ENCODE data around the gene NOVA1.

Gene NOVA1

DNA sequence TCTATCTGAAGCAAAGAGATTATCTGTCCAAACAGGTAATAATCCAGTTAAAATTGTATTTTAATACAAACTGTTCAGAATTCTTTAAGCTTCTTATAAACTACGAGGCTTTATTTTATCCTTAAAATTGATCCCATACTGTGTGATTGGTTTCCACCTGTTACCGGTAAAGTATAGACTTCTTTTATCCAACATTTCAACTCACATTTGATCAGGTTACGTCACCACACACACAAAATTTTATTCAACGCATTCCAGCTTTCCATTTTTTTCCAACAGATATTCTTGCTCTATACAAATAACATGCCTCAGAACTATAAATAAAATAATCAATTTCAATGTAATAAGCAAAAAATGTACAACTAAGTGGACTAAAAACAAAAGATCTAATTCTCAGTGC, 4.5 kb downstream of the NOVA1 start:
- DNase-seq: no peak

DNA sequence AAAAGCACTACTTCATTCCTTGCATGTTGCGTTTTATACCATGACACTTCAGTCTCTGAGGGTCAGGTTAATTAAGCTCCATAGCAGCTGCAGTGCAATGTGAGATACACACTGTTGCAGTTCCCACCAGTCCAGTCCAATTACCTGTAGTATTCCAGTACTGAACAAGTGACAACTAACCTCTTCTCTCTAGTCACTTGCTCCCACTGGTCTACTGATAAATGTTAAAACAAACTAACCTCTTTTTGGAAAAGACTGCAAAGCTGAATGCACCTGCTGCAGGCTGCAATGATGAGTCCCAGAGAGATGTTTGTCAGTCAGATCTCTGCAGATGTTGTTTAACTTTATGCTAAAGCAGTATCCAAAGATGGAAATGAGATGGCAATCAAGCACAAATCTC, 7.9 kb downstream of the NOVA1 start:
- DNase-seq: peak in 1 of 2 experiments; percentile 17

DNA sequence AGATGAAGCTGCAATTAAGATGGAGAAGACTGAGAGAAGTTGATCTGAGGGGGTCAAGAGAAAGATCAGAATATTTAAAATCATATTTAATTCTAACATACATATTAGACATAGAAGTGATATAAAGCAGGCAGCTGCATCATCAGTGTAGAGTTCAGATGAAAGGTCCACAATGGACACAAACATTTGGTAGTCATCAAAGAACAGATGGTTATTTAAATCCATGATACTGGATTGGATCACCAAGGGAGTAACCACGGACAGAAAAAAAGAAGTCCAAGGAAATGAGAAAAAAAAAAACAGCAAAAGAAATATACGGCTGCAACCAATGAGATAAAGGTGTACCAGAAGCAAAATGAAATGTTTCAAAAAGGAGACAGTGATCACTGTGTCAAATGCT, 20.1 kb downstream of the NOVA1 start:
- no peak for DNase-seq

DNA sequence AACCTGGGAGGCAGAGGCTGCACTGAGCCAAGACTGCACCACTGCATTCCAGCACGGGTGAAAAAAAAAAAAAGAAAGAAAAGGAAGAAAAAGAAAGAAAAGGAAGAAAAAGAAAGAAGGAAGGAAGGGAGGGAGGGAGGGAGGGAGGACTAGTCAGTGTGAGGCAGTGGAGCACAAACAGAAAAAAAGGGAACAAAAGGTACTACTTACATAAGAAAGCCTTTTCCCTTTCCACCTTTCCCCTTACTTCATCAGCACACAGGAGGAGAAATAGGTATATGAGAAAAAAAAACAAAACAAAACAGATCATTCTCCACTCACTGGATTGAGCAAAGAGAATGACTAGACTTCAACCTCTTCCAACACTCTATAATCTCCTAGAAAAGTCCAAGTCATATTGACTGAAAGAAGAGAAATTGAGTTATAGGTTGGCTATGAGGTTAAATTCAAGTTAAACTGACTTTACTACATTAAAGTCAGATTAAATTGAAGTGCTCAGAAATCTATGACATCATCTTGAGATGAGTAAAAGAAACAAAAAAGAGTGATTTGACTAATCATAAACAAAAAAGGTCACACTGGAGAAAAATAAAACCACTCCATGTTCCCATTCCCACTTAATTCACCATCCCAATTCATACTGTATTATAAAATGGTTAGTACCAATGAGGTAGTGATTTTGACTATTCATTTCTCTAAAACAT, 43.6 kb downstream of the NOVA1 start:
- no peak for DNase-seq

DNA sequence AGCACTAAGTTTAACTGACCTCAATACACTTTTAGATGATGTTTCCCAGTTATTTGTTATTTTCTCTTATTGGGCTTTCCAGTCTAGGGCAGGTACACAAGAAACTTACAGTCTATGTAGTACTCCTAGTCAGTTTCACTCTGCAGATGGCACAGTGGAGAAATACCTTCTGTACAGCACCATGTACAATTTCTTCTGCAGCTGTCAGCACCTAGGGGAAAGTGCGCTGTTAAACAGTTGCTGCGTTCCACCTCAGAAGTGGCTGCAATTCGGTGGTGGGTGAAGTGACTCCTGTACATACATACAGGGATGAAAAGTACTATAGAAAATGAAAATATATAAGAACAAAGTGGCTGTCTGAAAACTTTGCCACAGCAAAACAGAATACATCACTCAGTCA, 48.3 kb downstream of the NOVA1 start:
- no peak for DNase-seq

DNA sequence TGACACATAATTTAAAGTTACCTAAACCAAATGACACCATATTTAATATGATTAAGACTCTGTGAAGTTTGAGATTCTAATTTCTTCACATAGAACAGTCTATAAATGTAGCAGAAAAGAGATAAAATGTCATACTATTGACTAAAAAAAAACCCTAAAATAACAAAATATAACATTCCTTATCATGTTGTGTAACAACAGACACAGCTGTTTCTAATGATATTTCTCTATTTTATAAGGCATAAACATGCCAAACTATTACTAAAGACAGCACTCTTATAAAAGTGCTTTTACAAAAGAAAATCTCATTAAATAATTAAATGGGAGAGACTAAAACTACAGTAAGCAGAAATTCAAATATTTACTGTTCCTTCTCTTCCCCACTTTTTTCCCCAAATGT, 49.4 kb downstream of the NOVA1 start:
- DNase-seq: no peak

DNA sequence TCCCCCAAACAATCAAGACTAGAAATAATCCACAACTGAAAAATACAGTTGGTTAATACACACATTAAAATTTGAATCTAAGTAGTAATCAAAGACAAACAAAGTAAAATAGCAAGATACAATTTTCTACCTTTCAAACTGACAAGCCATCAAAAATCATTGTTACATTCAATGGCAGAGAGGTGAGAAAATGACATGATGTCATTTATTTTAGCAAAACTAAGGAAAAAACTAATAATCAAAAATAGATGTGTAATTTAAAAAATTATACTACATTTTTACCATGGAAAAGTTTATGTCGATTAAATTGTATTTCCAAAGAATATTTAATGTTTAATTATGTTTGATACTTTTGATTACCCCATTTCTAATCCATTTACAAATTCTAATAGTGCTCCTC, 59.7 kb downstream of the NOVA1 start:
- no peak for DNase-seq

DNA sequence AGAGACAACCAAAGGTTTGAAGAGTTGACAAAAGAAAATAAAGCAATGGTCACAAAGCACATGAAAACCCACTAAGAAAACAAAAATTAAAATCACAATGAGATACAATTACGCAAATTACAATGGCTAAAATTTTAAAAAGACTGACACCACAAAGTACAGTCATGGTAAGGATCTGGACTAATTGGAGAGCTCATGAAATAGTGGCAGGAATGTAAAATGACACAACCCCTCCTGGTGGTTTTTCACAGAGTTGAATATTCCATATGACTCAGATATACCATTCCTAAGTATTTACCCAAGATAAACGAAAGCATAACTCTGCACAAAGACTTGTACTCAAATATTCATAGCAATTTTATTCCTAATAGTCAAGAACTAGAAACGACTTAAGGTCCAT, 65.9 kb downstream of the NOVA1 start:
- DNase-seq: no peak

DNA sequence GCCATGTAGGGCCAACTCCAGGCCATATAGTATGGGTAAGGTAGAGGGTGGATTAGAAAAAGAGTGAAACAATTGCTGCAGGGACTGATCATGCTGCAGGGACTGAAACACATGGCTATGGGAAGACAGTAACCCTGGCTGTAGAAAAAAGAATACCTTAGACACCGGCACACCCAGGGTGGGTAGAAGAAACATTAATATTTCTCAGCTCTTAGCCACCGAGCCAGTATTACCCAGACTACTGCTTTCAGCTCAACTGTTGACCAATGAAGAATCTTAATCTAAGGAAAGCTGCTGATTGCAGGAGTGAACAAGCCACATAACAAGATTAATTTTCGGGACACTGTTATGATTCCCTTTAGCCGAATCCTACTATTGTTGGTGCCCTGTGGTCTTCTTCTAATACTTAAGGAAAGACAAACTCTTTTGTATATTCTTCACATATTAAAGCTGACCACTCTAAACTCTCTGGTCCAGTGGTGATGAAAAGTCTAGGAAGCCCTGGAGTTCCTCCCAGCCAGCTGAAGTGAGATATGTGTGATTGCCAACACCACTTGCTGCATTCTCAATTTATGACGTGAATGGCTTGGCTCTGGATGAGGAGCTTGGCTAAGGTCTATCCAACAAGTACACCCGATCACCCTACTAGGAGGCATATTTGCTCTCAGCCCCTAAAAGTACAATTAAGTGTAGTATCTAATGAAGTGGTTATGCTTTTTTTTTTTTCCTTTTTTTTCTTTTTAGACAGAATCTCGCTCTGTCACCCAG, 69.2 kb downstream of the NOVA1 start:
- no peak for DNase-seq

DNA sequence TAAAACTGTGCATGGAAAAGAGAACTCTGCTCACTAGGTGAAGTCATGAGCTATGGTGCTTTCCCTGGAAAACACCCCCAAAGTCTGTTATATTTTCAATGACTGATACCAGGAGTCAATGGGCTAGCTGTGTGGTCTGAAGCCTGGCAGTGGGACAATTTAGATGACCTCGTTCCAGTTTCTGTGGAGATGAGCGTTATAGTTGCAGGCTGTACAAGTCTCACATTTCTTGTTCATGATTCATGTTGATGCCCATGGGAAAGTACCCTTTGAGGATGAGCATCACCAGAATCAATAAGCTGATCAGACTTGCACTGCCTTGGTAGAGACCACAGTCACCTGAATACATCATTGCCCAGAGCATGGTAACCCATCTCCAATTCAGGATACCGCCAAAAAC, 70.7 kb downstream of the NOVA1 start:
- DNase-seq: no peak

DNA sequence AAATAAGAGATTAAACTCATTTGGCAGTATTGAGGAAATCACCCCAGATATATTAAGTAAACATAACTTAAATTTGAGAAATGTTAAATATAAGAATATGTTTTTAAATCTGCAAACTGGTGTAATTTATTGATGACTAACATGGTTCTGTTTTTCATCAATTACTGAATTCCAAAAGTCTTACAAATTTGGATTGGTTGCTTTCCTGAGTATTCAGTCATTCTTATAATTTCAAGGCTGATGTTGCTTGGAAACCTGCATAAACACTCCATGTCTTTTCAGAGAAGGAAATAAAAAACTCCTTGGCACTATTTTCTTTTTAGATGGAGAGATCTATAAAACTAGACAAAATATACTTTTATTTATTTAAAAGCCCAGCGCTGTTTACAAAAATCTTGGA, 71.7 kb downstream of the NOVA1 start:
- no peak for DNase-seq

DNA sequence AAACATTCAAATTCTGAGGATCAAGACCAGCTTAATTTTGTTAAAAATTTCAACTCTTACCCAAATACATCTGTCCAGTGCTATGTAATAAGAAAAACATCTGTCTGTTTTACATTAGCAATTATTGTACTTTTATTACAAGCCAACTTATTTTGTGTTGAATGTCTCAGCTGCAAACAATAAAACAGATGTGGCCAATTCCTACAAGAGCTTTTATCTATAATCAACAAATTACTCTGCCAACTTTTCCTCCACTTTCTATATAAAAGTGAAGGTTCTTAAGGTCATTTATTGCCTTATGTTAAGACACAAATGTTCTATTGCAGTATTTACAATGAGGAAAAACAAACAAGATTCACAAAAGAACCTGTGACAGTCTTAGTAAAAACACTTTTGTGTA, 72.7 kb downstream of the NOVA1 start:
- no peak for DNase-seq

DNA sequence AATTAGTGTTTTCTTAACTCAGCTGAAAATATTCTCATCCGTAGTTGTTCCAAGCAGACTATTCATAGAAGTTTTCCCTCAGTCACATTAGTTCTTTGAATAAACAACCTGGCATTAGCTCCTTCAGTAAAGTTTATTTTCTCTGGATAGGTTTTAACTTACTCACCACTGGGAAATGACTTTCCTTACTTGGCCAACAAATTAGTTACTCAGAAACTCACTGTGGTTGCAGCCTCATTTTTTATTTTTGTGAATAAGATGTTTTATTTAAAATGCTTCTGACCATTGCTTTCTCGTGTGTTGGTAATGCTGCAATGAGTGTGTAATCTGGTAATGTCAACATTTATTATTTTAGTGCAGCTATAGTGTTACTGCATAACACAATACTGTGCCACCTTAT, 74.9 kb downstream of the NOVA1 start:
- no peak for DNase-seq

DNA sequence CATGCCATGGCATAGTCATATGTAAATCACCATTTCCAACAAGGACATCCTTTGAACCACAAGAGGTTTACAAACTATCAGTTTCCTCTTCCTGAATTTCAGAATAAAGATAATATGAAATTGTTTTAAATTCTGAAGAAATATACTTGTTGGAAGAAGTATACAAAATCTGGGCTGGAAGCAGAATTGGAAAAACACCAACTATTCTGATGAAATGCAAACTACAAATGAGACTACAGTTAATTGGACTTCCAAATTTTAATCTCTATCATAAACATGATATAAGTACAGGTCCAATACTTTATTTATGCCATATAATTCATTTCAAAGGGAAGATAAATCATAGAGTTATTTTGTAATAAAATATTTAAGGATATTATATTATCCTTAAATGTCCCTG, 80.1 kb downstream of the NOVA1 start:
- DNase-seq: no peak

DNA sequence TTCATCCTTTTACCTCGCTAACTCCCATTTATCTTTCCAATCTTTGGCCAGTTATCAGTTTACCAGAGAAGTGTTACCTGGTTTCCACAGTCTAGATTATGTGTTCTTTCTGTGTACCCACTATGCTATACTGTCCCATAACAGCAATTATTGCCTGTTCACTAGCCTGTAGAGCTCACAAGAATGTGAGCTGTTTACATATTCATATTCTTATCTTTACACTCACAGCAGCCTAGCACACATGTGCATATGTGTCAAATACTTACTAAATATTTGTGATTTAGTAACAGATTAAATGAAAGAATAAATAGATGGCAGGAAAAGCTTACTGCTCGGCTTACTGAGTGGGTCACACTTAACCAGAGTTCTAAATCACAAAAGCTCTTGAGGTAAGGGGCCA, 97.8 kb downstream of the NOVA1 start:
- no peak for DNase-seq

DNA sequence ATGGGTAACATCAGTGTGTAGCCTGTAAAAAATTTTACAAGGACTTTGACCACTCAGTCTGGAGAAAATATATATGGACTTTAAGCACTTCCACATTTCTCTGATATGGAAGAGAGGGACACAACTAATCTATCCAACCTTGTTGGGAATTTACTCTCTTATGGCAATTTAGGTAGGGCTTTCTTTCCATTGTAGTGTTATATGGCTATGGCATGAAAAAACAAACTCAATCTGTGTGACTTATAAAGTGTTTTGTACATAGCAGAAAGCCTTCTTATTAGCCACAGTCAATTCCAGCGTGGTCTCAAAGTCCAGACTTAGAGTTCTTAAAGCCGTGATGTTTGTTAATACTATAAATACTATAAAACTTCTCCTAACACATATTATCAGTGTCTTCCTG, 98.3 kb downstream of the NOVA1 start:
- no peak for DNase-seq

DNA sequence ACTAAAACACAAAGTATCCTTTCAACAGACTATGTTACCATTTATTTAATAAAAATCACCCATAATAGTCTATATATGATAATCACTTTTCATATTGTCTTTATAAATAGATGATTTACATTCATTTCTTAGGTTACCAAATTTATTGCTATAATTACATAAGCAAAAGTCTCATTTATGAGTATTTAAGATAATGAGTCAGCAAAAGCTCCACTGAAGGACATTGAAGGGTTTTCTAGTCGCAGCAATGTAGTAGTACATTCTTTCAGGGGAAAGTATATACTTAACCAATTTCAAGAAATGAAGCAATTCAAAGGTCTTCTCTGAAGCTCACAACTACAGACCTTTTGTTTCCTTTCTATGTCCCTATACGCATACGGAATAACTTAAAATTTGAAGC, 110.9 kb downstream of the NOVA1 start:
- no peak for DNase-seq

DNA sequence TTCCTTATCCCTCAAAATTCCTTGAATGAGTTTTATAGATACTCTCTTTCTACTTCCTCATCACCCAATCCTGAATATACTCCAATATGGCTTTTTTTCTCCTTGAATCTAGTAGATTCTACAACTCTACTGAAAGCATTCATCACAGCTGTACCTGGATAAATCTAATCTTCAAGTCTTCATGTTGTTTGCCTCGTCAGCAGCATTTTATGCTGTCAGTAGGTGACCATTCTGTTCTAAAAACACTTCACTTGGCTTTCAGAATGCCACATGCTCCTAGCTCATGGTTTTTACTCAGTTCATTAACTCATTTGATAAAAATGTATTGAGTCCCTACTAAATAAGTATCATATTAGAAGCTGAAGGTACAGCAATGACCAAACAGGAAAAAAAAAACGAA, 113.3 kb downstream of the NOVA1 start:
- no peak for DNase-seq

DNA sequence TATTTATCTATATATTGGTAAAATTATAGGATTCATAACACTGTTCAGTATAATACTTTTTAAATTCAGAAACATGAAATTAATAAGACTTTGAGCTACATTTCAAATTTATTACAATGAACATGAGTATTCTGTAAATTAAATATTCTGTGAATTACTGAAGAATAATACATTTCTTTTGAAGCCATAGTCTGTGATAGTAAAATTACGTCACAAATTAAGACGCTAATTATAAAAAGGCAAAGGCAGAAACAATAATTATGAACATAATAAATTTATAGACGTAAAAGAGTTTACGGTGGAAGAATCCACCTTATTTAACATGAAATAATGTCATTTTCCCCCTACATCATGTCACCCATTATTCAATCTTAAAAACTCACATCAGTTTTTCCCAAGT, 118.9 kb downstream of the NOVA1 start:
- no peak for DNase-seq

DNA sequence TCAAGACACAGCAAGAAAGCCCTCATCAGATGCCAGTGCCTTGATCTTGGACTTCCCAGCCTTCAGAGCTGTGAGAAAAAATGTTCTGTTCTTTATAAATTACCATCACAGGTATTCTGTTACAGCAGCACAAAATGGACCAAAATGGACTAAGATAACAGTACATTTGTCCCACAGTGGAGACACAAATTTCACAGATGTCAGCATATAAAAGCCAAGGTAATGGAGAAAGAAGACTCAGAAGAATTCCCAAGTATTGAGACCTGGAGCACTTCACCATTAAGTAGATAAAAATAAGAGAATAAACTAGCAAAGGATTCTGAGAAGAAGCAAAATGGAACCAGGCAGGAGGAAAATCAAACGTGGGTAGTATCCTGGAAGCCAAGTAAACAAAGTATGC, 131.0 kb downstream of the NOVA1 start:
- no peak for DNase-seq

DNA sequence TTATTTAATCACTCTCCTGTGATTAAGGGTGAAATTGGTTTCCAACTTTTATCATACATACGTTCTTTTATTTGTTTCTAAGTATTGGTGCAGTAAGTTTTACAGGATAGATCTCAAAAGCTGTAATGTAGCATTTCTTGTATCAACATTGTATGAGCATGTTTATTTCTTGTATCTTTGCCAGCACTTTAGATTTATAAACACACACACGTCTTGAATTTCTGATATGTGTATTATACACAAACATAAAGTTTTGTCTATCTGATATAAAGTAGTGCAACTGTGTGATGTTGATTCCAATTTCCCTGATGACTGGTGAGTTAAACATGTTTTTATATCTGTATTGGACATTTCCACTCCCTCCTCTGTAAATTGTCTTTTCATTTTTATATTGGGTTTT, 134.7 kb downstream of the NOVA1 start:
- no peak for DNase-seq

DNA sequence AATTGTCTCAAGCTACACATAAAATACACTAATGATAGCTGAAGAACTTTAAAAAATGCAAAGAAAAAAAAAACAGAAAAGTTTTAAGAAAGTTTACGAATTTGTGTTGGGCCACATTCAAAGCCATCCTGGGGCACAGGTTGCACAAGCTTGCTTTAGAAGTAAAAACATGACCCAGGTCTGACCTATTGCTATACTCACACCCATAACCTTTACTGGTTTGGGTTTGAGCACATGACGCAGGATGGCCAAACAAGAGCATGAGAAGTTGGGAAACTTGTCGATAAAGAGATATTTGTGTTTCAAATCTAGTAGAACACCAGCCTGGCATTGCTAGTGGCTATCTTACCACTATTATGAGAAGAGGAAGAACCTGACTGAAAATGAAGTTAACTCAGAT, 143.7 kb downstream of the NOVA1 start:
- DNase-seq: no peak

DNA sequence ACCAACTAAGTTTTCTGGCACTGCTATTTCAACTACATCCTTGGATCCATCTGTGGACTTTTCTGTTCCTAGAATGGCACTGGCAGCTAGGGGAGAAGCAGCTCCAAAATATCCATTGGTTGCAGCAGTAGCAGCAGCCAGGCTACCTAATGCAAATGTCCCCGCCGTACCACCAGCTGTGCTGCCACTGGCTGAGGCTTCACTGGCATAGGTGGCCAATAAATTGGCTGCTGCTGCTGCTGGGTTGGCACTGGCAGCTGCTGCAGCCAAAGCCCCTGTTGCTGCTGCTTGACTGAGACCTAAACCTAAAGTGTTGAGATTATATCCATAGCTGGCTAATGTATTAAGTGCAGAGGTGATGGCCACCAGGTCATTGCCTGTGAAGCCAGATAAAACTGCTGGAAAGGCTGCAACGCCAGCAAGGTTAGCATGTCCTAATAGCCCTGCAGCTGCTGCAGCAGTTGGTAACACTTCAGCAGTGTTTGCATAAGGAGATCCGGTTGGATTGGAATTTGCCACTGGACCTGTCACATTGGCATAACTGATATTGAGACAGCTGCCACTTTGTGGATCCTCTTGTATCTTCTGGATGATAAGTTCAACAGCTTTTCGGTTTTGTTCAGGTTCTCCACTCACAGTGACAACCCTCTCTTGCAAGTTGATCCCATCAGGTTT, 149.5 kb downstream of the NOVA1 start:
- DNase-seq: peak; percentile 61 to 70

DNA sequence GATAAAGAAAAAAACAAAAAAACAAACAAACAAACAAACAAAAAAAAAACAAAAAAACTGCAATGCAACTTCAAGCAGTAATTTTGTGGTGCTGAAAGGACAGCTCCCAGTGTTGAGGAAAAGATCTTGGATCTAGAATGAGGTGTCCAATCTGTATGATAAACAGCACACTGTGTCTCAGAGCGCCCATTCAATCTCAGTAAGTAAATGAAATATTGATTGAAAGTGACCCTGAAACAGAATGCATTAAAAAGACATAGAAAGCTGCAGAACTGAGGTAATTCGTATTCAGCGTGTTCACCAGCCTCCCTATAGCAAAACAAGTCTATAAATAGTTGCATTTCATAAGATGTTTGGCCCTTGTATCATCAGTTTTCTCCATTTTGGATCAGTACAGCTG, 153.0 kb downstream of the NOVA1 start:
- DNase-seq: no peak
